AG10803 (cell line): ENCODE measurements around the gene SLC31A2.

Experiments used
- DNase-seq: peaks from one replicate; pipeline ENCODE4 v3.0.0; 2010; ENCODE audit warnings: low read depth
- H3K4me3 ChIP-seq: 2 replicates; pipeline ENCODE4 v1.5.1; 2011; ENCODE audit warnings: mild to moderate bottlenecking, low read length, control low read depth
- TF ChIP-seq, protein P1 (sequence below): conservative IDR thresholded peaks from 2 replicates; pipeline ENCODE4 v1.5.1; 2011; ENCODE audit warnings: mild to moderate bottlenecking, low read length, control low read depth, inconsistent platforms

SLC31A2 gene

GRCh38 chr9:113154471-113154870 is 3.7 kb downstream of the SLC31A2 start:
- peak; percentile 58 for DNase-seq
- TF ChIP-seq, protein P1, sequence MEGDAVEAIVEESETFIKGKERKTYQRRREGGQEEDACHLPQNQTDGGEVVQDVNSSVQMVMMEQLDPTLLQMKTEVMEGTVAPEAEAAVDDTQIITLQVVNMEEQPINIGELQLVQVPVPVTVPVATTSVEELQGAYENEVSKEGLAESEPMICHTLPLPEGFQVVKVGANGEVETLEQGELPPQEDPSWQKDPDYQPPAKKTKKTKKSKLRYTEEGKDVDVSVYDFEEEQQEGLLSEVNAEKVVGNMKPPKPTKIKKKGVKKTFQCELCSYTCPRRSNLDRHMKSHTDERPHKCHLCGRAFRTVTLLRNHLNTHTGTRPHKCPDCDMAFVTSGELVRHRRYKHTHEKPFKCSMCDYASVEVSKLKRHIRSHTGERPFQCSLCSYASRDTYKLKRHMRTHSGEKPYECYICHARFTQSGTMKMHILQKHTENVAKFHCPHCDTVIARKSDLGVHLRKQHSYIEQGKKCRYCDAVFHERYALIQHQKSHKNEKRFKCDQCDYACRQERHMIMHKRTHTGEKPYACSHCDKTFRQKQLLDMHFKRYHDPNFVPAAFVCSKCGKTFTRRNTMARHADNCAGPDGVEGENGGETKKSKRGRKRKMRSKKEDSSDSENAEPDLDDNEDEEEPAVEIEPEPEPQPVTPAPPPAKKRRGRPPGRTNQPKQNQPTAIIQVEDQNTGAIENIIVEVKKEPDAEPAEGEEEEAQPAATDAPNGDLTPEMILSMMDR, result no peak
- H3K4me3 ChIP-seq, result no peak overlapping the region

GRCh38 chr9:113154946-113155345 is 4.1 kb downstream of the SLC31A2 start:
- TF ChIP-seq, protein P1, result no peak
- H3K4me3 ChIP-seq, result no peak overlapping the region
- DNase-seq, result peak; percentile 34

DNA sequence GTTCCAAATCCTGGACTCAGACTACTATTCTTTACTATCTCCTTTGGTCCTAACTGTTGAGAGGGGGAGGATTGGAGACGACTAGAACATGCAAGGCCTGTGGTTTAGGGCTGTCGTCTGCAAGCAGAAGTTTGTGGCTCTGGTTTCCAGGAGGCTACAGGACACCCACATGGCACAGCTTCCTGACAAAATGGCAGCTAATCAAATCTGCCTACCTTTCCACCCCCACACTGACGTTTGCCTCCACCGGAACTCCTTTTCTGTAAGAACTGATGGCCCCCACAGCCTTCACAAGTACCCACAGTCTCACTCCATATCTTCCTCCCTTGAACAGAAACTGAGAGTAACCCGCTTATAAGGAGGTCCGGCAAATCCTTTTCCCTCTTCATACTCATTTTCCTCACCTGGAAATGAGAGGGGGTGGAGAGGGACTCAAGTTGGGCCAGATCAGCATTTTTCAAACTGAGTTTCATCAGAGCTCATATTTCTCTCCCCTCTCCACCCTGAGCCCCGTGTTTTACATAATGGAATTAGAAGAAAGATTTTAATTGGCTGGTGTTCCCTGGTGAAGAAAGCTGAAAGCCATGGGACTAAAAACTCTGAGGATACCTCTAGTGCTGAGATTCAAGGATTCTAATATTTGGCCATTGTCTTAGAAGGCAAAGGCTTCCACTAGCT is 5.2 kb downstream of the SLC31A2 start:
- DNase-seq, result no peak
- TF ChIP-seq, protein P1, result no peak
- H3K4me3 ChIP-seq, result no peak overlapping the region

- TF ChIP-seq, protein P1, result no peak
- DNase-seq, result no peak
- no peak overlapping the region for H3K4me3 ChIP-seq
Observed at GRCh38 chr9:113156880-113157279, 6.1 kb downstream of the SLC31A2 start.

- no peak for DNase-seq
- TF ChIP-seq, protein P1, result no peak
- H3K4me3 ChIP-seq, result no peak overlapping the region
Observed at GRCh38 chr9:113158446-113158845, 7.6 kb downstream of the SLC31A2 start.

- DNase-seq, result no peak
- TF ChIP-seq, protein P1, result no peak
- H3K4me3 ChIP-seq, result no peak overlapping the region
Observed at GRCh38 chr9:113160571-113160970, 9.8 kb downstream of the SLC31A2 start.

- H3K4me3 ChIP-seq, result no peak overlapping the region
- TF ChIP-seq, protein P1, result no peak
- no peak for DNase-seq
Observed at GRCh38 chr9:113163001-113163400, 12.2 kb downstream of the SLC31A2 start.
